Measurements from ENCODE around the gene PRR33.
"Not testable (repeated sequence)": the region's sequence is repeated elsewhere in the genome, so short reads cannot be mapped to it uniquely, and the experiment has no call there.

Gene PRR33

GRCh38 chr11:1891831-1892115 is at the start of gene PRR33:
TSS of gene PRR33 (minus strand) at chr11:1891895. CDS start at chr11:1890584, 1,311 bp downstream.
- DNase-seq (ENCODE audit: low read depth) = no peak

- not testable (repeated sequence) for DNase-seq (ENCODE audit: low read depth)
Measured at GRCh38 chr11:1939788-1940187, 48.1 kb upstream of the PRR33 start.

- no peak for DNase-seq (ENCODE audit: low read depth)
Measured at GRCh38 chr11:1939006-1939625, 47.4 kb upstream of the PRR33 start.

GRCh38 chr11:1938343-1939005 is 46.8 kb upstream of the PRR33 start:
- DNase-seq (ENCODE audit: low read depth) = no peak

- DNase-seq (ENCODE audit: low read depth) = no peak
Measured at GRCh38 chr11:1937616-1938342, 46.1 kb upstream of the PRR33 start.

GRCh38 chr11:1936781-1937615 is 45.3 kb upstream of the PRR33 start:
- DNase-seq (ENCODE audit: low read depth) = no peak

- no peak for DNase-seq (ENCODE audit: low read depth)
Measured at GRCh38 chr11:1936072-1936780, 44.5 kb upstream of the PRR33 start.

- no peak for DNase-seq (ENCODE audit: low read depth)
Measured at GRCh38 chr11:1935156-1936071, 43.7 kb upstream of the PRR33 start.

- DNase-seq (ENCODE audit: low read depth) = no peak
Measured at GRCh38 chr11:1934335-1935155, 42.9 kb upstream of the PRR33 start.

GRCh38 chr11:1933416-1934334 is 42.0 kb upstream of the PRR33 start:
- no peak for DNase-seq (ENCODE audit: low read depth)

GRCh38 chr11:1932681-1933080 is 41.0 kb upstream of the PRR33 start:
- DNase-seq (ENCODE audit: low read depth) = no peak

GRCh38 chr11:1932105-1932480 is 40.4 kb upstream of the PRR33 start:
- no peak for DNase-seq (ENCODE audit: low read depth)

- DNase-seq (ENCODE audit: low read depth) = no peak
Measured at GRCh38 chr11:1931341-1932104, 39.8 kb upstream of the PRR33 start.

GRCh38 chr11:1930462-1930830 is 38.8 kb upstream of the PRR33 start:
- DNase-seq (ENCODE audit: low read depth) = no peak

- DNase-seq (ENCODE audit: low read depth) = no peak
Measured at GRCh38 chr11:1929621-1930461, 38.1 kb upstream of the PRR33 start.

GRCh38 chr11:1928891-1929541 is 37.3 kb upstream of the PRR33 start:
- no peak for DNase-seq (ENCODE audit: low read depth)

- DNase-seq (ENCODE audit: low read depth) = no peak
Measured at GRCh38 chr11:1928470-1928890, 36.8 kb upstream of the PRR33 start.

All from HS-27A (cell line).